Right lobe of liver (tissue), 4 donors: Measurements from ENCODE around the gene CNOT6.

Experiments used
- CTCF ChIP-seq, 4 donors: fragments of 200-600 bp in 3 of 4; fragments of 450-650 bp in 1 of 4; IDR thresholded peaks; one replicate each; pipeline versions ENCODE4 v1.5.1 to v1.8.0; 2016 to 2022; ENCODE audit warnings: antibody characterized with exemption in 4 of 4, mild to moderate bottlenecking in 2 of 4
- POLR2A ChIP-seq: fragments of 450-650 bp; IDR thresholded peaks from one replicate; pipeline ENCODE4 v1.6.1; 2017; ENCODE audit warnings: antibody characterized with exemption, mild to moderate bottlenecking
- donor health status: DM: no; HTN: no; CAD: no.
- donor health status: DM: no; HTN: no; CAD: no.
- donor health status: DM: no; HTN: yes; CAD: no.

GRCh38 chr5:180486636-180487149 lies 7.5 kb upstream of the CNOT6 start:
- TF ChIP-seq CTCF (IDR thresholded peaks at IDR 0.05) (no peak), POLR2A (no peak)
